Measurements from ENCODE around the gene NDUFS8. TPM values are rescaled to one million over a fixed set of nuclear protein-coding genes. Genes with fewer than 3 reads are reported as not detected.

Gene NDUFS8
- total RNA-seq, 1 experiment from 2014 or later: 214 TPM

GRCh38 chr11:68065841-68066240 lies 35.4 kb downstream of the NDUFS8 start:
- H2AK5ac ChIP-seq (ENCODE audit: insufficient read length, low read length): no peak overlapping the region
- H4K91ac ChIP-seq (ENCODE audit: insufficient read length, low read depth, low read length): no peak overlapping the region
- no peak overlapping the region for H4K5ac ChIP-seq (ENCODE audit: insufficient read length, low read depth, low read length)
- H2BK12ac ChIP-seq (ENCODE audit: insufficient read length, low read depth, low read length): no peak overlapping the region
- no peak overlapping the region for H3K14ac ChIP-seq (ENCODE audit: insufficient read depth, low read length)
- H3K18ac ChIP-seq (ENCODE audit: insufficient read length, low read depth, low read length): no peak overlapping the region
- no peak for DNase-seq
- H3K23me2 ChIP-seq (ENCODE audit: insufficient read length, low read depth, low read length, poor library complexity, severe bottlenecking): no peaks in the 10 kb centered on the region
- H4K20me1 ChIP-seq (ENCODE audit: control insufficient read depth, insufficient read depth, insufficient read length): no peaks in the 10 kb centered on the region
- no peak overlapping the region for H3K4me2 ChIP-seq (ENCODE audit: insufficient read depth, insufficient read length, low read length)
- no peak overlapping the region for H3K27ac ChIP-seq (ENCODE audit: insufficient read length, low read depth, low read length)
- WGBS (ENCODE audit: extremely low coverage, insufficient read length, low lambda C conversion rate): no CpG with 5 or more reads among the region's 5 CpGs
- no peaks in the 10 kb centered on the region for H3K9me3 Mint-ChIP-seq
- no peak overlapping the region for H2BK120ac ChIP-seq (ENCODE audit: low read depth, low read length, poor library complexity, severe bottlenecking)
- H3K4me1 Mint-ChIP-seq: no peaks in the 10 kb centered on the region
- H2BK15ac ChIP-seq (ENCODE audit: low read depth, low read length): no peak overlapping the region
- no peak overlapping the region for H3K9ac ChIP-seq (ENCODE audit: extremely low read depth, insufficient read length, low read length)
- no peak overlapping the region for H3K4me3 Mint-ChIP-seq
- TF ChIP-seq CTCF (conservative IDR thresholded peaks at IDR 0.05): no peak
- no peak overlapping the region for H3K4ac ChIP-seq (ENCODE audit: low read depth, low read length)
- no peaks in the 10 kb centered on the region for H3K27me3 Mint-ChIP-seq (ENCODE audit: low read depth)
- no peaks in the 10 kb centered on the region for H3K27me3 ChIP-seq (ENCODE audit: insufficient read depth, low read length)
- no peak overlapping the region for H2BK5ac ChIP-seq (ENCODE audit: insufficient read length, low read length)
- no peak overlapping the region for H3K56ac ChIP-seq (ENCODE audit: insufficient read length, low read depth, low read length)
- peaks cover 54 to 96% (median 88%) of the 10 kb centered on the region in 3 experiments for H3K36me3 Mint-ChIP-seq (ENCODE audit: insufficient read depth in 1 of 3, low read depth in 3 of 3)
- H3T11ph ChIP-seq (ENCODE audit: low read length): no peak overlapping the region
- H3K23ac ChIP-seq (ENCODE audit: insufficient read length, low read depth, low read length): no peak overlapping the region
- no peaks in the 10 kb centered on the region for H3K79me1 ChIP-seq (ENCODE audit: insufficient read depth, low read depth, low read length, poor library complexity, severe bottlenecking)
- no peak overlapping the region; a peak in 1 of 7 replicates for H3K27ac Mint-ChIP-seq
- no peak overlapping the region for H2AFZ ChIP-seq (ENCODE audit: low read length)
- H3K9me3 ChIP-seq (ENCODE audit: control insufficient read depth, low read depth, low read length): no peaks in the 10 kb centered on the region
- no peaks in the 10 kb centered on the region for H3K4me1 ChIP-seq (ENCODE audit: insufficient read depth, low read length)
- no peak overlapping the region for H2BK20ac ChIP-seq (ENCODE audit: low read depth, low read length, poor library complexity, severe bottlenecking)
- no peaks in the 10 kb centered on the region for H3K79me2 ChIP-seq (ENCODE audit: insufficient read depth, low read length)
- H4K8ac ChIP-seq (replicated peaks; ENCODE audit: insufficient read length, low read depth, low read length): no peak overlapping the region
